ENCODE results near the gene TULP4. TPM values are rescaled to one million over a fixed set of nuclear protein-coding genes. Genes with fewer than 3 reads are reported as not detected.

The TULP4 gene
- total RNA-seq, 6 donors from 2014 or later, result 78.7 to 150 (median 94.4) TPM

DNA sequence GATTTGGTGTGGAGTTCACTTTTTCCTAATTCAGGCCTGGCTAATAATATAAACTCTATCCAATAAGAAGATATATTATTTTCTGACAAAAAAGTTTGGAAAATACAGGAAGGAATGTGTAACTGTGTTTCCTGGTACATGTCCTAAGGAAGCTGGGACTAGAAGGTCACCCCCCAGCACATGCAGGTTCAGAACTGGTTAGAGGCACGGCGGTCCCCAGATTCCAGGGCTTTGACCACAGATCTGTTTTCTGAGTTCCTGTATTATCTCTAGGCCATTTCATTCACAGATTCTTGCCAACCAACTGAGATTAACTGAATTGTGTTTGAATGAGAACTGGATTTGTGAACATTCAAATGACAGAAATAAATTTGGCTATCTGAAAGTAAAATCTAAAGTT lies 94.5 kb downstream of the TULP4 start:
- H3K4me1 ChIP-seq, result peaks cover 12 to 29% (median 16%) of the 10 kb centered on the region in 4 donors
- ATAC-seq (ENCODE audit: low FRiP score in 2 of 2) (no peak), DNase-seq (no peak)
- H3K36me3 ChIP-seq, result no peaks in the 10 kb centered on the region
- no peaks in the 10 kb centered on the region for H3K9me3 ChIP-seq
- no peak overlapping the region for H3K27ac ChIP-seq
- no peaks in the 10 kb centered on the region for H3K27me3 ChIP-seq
- no peak for TF ChIP-seq POLR2A (IDR thresholded peaks at IDR 0.05)
- TF ChIP-seq POLR2AphosphoS5 (IDR thresholded peaks at IDR 0.05), result no peak
- no peak overlapping the region for H3K4me3 ChIP-seq
- 80 to 84% methylated on average over 2 of the region's 2 CpGs for WGBS, 2 donors

DNA sequence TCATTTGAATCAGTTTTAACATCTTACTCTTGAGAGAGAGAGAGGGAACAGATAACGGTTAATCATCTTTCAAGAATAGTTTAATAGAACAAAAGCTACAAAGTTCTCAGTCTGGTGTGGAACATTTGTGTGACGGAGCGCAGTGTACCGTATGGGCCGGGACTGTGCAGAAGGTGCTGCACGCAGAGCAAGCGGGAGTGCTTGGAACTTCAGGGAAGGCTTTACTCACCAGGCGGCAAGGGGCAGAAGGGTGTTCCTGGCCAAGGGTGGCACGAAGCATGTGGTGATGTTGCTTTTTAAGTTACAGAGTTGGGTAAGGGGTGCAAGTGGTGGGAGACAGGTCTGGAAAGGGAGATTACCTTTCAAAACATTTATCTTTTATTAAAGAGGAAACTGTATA lies 95.7 kb downstream of the TULP4 start:
- H3K27me3 ChIP-seq, result no peaks in the 10 kb centered on the region
- 95 to 97% methylated on average over 9 of the region's 9 CpGs for WGBS, 2 donors
- peaks cover 0 to 4% (median 0%) of the 10 kb centered on the region in 4 donors for H3K36me3 ChIP-seq
- no peak overlapping the region for H3K4me3 ChIP-seq
- DNase-seq (no peak), ATAC-seq (ENCODE audit: low FRiP score in 2 of 2) (no peak)
- TF ChIP-seq, protein P1, sequence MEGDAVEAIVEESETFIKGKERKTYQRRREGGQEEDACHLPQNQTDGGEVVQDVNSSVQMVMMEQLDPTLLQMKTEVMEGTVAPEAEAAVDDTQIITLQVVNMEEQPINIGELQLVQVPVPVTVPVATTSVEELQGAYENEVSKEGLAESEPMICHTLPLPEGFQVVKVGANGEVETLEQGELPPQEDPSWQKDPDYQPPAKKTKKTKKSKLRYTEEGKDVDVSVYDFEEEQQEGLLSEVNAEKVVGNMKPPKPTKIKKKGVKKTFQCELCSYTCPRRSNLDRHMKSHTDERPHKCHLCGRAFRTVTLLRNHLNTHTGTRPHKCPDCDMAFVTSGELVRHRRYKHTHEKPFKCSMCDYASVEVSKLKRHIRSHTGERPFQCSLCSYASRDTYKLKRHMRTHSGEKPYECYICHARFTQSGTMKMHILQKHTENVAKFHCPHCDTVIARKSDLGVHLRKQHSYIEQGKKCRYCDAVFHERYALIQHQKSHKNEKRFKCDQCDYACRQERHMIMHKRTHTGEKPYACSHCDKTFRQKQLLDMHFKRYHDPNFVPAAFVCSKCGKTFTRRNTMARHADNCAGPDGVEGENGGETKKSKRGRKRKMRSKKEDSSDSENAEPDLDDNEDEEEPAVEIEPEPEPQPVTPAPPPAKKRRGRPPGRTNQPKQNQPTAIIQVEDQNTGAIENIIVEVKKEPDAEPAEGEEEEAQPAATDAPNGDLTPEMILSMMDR (IDR thresholded peaks at IDR 0.05), result no peak
- TF ChIP-seq POLR2AphosphoS5 (IDR thresholded peaks at IDR 0.05) (no peak), POLR2A (IDR thresholded peaks at IDR 0.05) (no peak), EP300 (IDR thresholded peaks at IDR 0.05) (no peak)
- peak overlapping the region in 2 of 4 donors; percentile 6 to 33 for H3K27ac ChIP-seq
- H3K9me3 ChIP-seq, result no peaks in the 10 kb centered on the region
- H3K4me1 ChIP-seq, result peaks cover 12 to 29% (median 16%) of the 10 kb centered on the region in 4 donors

DNA sequence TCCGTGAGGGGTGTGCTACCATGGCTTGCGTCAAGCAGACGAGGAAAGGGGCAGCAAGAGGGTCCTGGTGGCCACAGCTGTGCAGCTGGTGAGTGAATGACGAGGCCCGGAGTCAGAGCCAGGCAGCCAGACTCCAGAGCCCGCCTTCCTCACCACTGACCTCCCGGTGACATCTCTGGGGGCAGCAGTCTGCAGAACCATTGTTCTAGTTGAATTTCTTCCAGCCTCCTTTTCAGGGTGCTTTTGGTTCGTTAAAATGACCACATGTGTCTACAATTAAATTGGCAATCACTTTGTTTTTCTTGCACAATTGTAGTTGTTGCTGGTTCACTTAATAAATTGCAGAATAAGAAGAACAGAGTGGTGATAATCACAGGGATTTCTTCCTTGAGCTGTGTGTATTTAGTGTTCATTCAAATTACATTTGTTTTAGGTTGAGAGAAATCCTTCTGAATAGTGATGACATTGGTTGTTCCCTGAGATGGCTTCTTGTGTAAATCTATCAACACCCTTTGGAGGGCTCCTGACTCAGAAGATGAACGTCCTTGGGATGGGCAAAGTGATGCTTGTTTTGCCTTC lies 96.4 kb downstream of the TULP4 start:
- WGBS, 2 donors, result 35 to 49% methylated on average over 9 of the region's 9 CpGs
- peak; percentile 47 to 81 for ATAC-seq (ENCODE audit: low FRiP score in 2 of 2)
- H3K36me3 ChIP-seq, result peaks cover 0 to 8% (median 0%) of the 10 kb centered on the region in 4 donors

DNA sequence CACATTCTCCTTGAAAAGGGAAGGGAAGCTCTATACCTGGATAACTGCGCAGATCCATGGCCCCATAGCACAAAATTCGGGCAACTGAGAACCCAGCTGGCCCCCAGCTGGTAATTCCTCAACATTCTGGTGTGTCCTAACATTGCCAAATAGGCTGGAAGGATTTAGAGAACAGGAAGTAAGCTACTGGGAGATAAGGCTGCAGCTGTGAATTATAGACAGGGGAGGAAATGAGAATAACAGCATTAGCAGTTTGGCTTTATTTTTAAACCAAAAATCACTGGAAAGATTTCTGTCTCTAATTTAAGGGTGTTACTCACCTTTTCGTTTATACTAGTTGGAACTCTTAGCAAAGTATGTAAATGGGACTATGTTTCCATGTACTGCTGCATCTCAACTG lies 97.2 kb downstream of the TULP4 start:
- no peaks in the 10 kb centered on the region for H3K27me3 ChIP-seq
- 49 to 56% methylated on average over 3 of the region's 3 CpGs for WGBS, 2 donors
- no peak for DNase-seq
- no peaks in the 10 kb centered on the region for H3K9me3 ChIP-seq
- TF ChIP-seq POLR2AphosphoS5 (IDR thresholded peaks at IDR 0.05), result peak in 1 of 2 donors; percentile 22
- TF ChIP-seq POLR2A (IDR thresholded peaks at IDR 0.05), result no peak
- H3K27ac ChIP-seq, result peak overlapping the region in 3 of 4 donors; percentile 6 to 32 (median 10)
- no peak overlapping the region for H3K4me3 ChIP-seq
- peaks cover 0 to 13% (median 0%) of the 10 kb centered on the region in 4 donors for H3K36me3 ChIP-seq
- peak in 1 of 2 donors; percentile 64 for ATAC-seq (ENCODE audit: low FRiP score in 2 of 2)
- H3K4me1 ChIP-seq, result peaks cover 12 to 29% (median 16%) of the 10 kb centered on the region in 4 donors

More for the DNA sequence above, 96.4 kb downstream of the TULP4 start:
- H3K4me3 ChIP-seq, result no peak overlapping the region
- peak in 1 of 2 donors; percentile 39 for DNase-seq
- TF ChIP-seq, protein P1 (IDR thresholded peaks at IDR 0.05), result no peak
- no peak for TF ChIP-seq EP300 (IDR thresholded peaks at IDR 0.05)
- no peak for TF ChIP-seq POLR2AphosphoS5 (IDR thresholded peaks at IDR 0.05)
- TF ChIP-seq POLR2A (IDR thresholded peaks at IDR 0.05), result no peak
- peak overlapping the region in 3 of 4 donors; percentile 10 to 33 (median 32) for H3K27ac ChIP-seq
- H3K27me3 ChIP-seq, result no peaks in the 10 kb centered on the region
- H3K4me1 ChIP-seq, result peaks cover 12 to 29% (median 16%) of the 10 kb centered on the region in 4 donors
- H3K9me3 ChIP-seq, result no peaks in the 10 kb centered on the region

DNA sequence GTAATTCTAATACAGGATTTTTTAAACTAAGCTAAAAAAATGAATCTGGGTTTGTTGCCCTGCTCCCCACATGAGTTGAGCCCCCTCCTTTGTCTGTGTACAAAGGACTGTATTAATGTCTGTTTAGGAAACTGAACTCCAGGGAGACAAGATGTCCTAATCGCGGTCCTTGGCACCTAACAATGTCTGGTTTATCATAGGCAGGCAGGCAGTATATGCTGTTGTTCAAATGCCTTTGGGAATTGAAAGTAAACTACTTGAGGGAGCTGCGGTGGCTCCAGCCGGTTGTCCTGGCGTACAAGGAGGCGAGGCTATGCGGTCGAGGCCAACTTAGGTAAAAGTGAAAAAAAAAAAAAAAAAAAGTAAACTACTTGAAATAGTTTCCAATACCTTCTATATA lies 98.5 kb downstream of the TULP4 start:
- peaks cover 12 to 29% (median 16%) of the 10 kb centered on the region in 4 donors for H3K4me1 ChIP-seq
- H3K27ac ChIP-seq, result no peak overlapping the region
- DNase-seq (no peak), ATAC-seq (ENCODE audit: low FRiP score in 2 of 2) (no peak)
- 71 to 76% methylated on average over 8 of the region's 8 CpGs for WGBS, 2 donors
- H3K4me3 ChIP-seq, result no peak overlapping the region
- TF ChIP-seq POLR2A (IDR thresholded peaks at IDR 0.05) (no peak), POLR2AphosphoS5 (IDR thresholded peaks at IDR 0.05) (no peak), EP300 (IDR thresholded peaks at IDR 0.05) (no peak)
- TF ChIP-seq, protein P1 (IDR thresholded peaks at IDR 0.05), result no peak
- H3K36me3 ChIP-seq, result peaks cover 0 to 13% (median 0%) of the 10 kb centered on the region in 4 donors
- H3K9me3 ChIP-seq, result no peaks in the 10 kb centered on the region
- no peaks in the 10 kb centered on the region for H3K27me3 ChIP-seq

DNA sequence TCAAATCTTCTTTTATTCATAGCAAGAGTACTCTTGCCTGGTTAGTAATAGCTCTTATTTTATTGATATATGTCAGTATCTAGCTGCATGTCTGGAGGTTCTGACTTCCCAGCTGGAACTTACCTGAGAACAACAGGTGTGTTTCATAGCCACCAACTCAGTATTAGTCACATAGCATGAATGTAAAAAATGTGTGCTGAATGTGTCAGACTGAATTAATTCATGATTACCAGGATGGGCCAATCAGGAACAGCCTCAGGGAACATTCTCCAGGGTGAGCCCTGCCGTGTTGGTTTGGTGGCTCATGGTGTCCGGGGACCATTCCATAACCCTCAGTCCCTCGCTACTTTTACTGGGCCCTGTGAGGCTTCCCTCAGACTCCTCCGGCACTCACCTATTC lies 99.7 kb downstream of the TULP4 start:
- 85 to 94% methylated on average over 4 of the region's 4 CpGs for WGBS, 2 donors
- Histone ChIP-seq H3K9me3 (no peaks in the 10 kb centered on the region), H3K36me3 (peaks cover 0 to 19% (median 0%) of the 10 kb centered on the region in 4 donors)

More for the DNA sequence above, 99.7 kb downstream of the TULP4 start:
- ATAC-seq (ENCODE audit: low FRiP score in 2 of 2) (no peak), DNase-seq (no peak)
- Histone ChIP-seq H3K27ac (no peak overlapping the region), H3K27me3 (no peaks in the 10 kb centered on the region), H3K4me3 (no peak overlapping the region), H3K4me1 (peaks cover 12 to 29% (median 16%) of the 10 kb centered on the region in 4 donors)
- TF ChIP-seq EP300 (IDR thresholded peaks at IDR 0.05), result no peak
- TF ChIP-seq POLR2AphosphoS5 (IDR thresholded peaks at IDR 0.05), result no peak
- no peak for TF ChIP-seq POLR2A (IDR thresholded peaks at IDR 0.05)
- TF ChIP-seq, protein P1 (IDR thresholded peaks at IDR 0.05), result no peak

Measured in upper lobe of left lung (tissue), 6 donors.